Endothelial cell (in vitro differentiated cells): Measurements from ENCODE around the gene TMEM238L. TPM values are rescaled to one million over a fixed set of nuclear protein-coding genes. Genes with fewer than 3 reads are reported as not detected.

Experiments
- DNase-seq: peaks from one replicate; pipeline ENCODE4 v3.0.0; 2021; ENCODE audit warnings: low spot score
- H3K27ac Mint-ChIP-seq: one replicate; pipeline ENCODE4 v1.8.0; 2021; ENCODE audit warnings: mixed read lengths, inconsistent platforms; ENCODE audit not compliant: unreplicated experiment
- H3K27me3 Mint-ChIP-seq: one replicate; pipeline ENCODE4 v1.8.0; 2021; ENCODE audit warnings: mild to moderate bottlenecking, moderate library complexity, mixed read lengths, inconsistent platforms; ENCODE audit not compliant: unreplicated experiment
- H3K36me3 Mint-ChIP-seq: one replicate; pipeline ENCODE4 v1.8.0; 2021; ENCODE audit warnings: mild to moderate bottlenecking, low read depth, mixed read lengths, inconsistent platforms; ENCODE audit not compliant: unreplicated experiment
- H3K4me1 Mint-ChIP-seq: one replicate; pipeline ENCODE4 v1.8.0; 2021; ENCODE audit warnings: mild to moderate bottlenecking, mixed read lengths, inconsistent platforms; ENCODE audit not compliant: unreplicated experiment
- H3K4me3 Mint-ChIP-seq: one replicate; pipeline ENCODE4 v1.8.0; 2021; ENCODE audit warnings: mild to moderate bottlenecking, mixed read lengths, inconsistent platforms; ENCODE audit not compliant: unreplicated experiment
- H3K9me3 Mint-ChIP-seq: one replicate; pipeline ENCODE4 v1.8.0; 2021; ENCODE audit warnings: mixed read lengths, inconsistent platforms; ENCODE audit not compliant: unreplicated experiment
- CTCF ChIP-seq: fragments of 200-600 bp; sonication (generic); IDR thresholded peaks from one replicate; pipeline ENCODE4 v1.5.0; 2021; ENCODE audit warnings: antibody characterized with exemption; ENCODE audit not compliant: unreplicated experiment
- total RNA-seq: library from RNA; stranded (reverse); fragmentation: NEBNext Ultra II Directional; extraction: Animal tissue kit (Norgen Biotek cat#: 25700); gene quantifications from one replicate; pipeline ENCODE4 v1.2.1, GENCODE V29; 2021; ENCODE audit not compliant: unreplicated experiment

The TMEM238L gene
- total RNA-seq, 1 donor from 2014 or later = not detected

GRCh38 chr17:10831696-10832095, 27.8 kb upstream of the TMEM238L start:
- Mint-ChIP-seq H3K4me1 (no peaks in the 10 kb centered on the region), H3K27ac (no peak overlapping the region), H3K27me3 (no peaks in the 10 kb centered on the region), H3K4me3 (no peak overlapping the region), H3K36me3 (no peaks in the 10 kb centered on the region), H3K9me3 (no peaks in the 10 kb centered on the region)
- no peak for DNase-seq
- TF ChIP-seq CTCF = no peak

GRCh38 chr17:10827898-10828552, 24.1 kb upstream of the TMEM238L start:
- Mint-ChIP-seq H3K4me3 (no peak overlapping the region), H3K36me3 (no peaks in the 10 kb centered on the region), H3K27me3 (no peaks in the 10 kb centered on the region), H3K4me1 (no peaks in the 10 kb centered on the region), H3K9me3 (no peaks in the 10 kb centered on the region), H3K27ac (no peak overlapping the region)
- DNase-seq = no peak
- TF ChIP-seq CTCF = no peak

- no peaks in the 10 kb centered on the region for H3K9me3 Mint-ChIP-seq
- H3K4me3 Mint-ChIP-seq = no peak overlapping the region
- no peaks in the 10 kb centered on the region for H3K4me1 Mint-ChIP-seq
Observed at GRCh38 chr17:10824874-10825273, 21.0 kb upstream of the TMEM238L start.

GRCh38 chr17:10821770-10822169, 17.9 kb upstream of the TMEM238L start:
- H3K4me1 Mint-ChIP-seq = no peaks in the 10 kb centered on the region
- H3K4me3 Mint-ChIP-seq = no peak overlapping the region
- DNase-seq = no peak
- H3K27me3 Mint-ChIP-seq = peaks cover 12% of the 10 kb centered on the region
- TF ChIP-seq CTCF = no peak
- H3K9me3 Mint-ChIP-seq = no peaks in the 10 kb centered on the region
- no peaks in the 10 kb centered on the region for H3K36me3 Mint-ChIP-seq
- H3K27ac Mint-ChIP-seq = no peak overlapping the region

More at GRCh38 chr17:10824874-10825273, 21.0 kb upstream of the TMEM238L start:
- H3K36me3 Mint-ChIP-seq = no peaks in the 10 kb centered on the region
- no peak overlapping the region for H3K27ac Mint-ChIP-seq
- H3K27me3 Mint-ChIP-seq = peaks cover 6% of the 10 kb centered on the region
- TF ChIP-seq CTCF = no peak
- no peak for DNase-seq

GRCh38 chr17:10821054-10821453, 17.2 kb upstream of the TMEM238L start:
- no peak for TF ChIP-seq CTCF
- no peaks in the 10 kb centered on the region for H3K4me1 Mint-ChIP-seq
- no peaks in the 10 kb centered on the region for H3K9me3 Mint-ChIP-seq
- no peaks in the 10 kb centered on the region for H3K36me3 Mint-ChIP-seq
- no peak overlapping the region for H3K4me3 Mint-ChIP-seq
- peaks cover 12% of the 10 kb centered on the region for H3K27me3 Mint-ChIP-seq
- DNase-seq = no peak
- no peak overlapping the region for H3K27ac Mint-ChIP-seq
